Right ventricle myocardium superior (tissue), 1 donor: ENCODE results near the gene CISD1. TPM values are rescaled to one million over a fixed set of nuclear protein-coding genes. Genes with fewer than 3 reads are reported as not detected.

Experiments used
- ATAC-seq: fragments of 200-7000 bp; cut with Tn5 transposase; one replicate; pipeline ENCODE4 v1.9.1; 2020; ENCODE audit warnings: mild to moderate bottlenecking; ENCODE audit not compliant: poor library complexity
- DNase-seq: peaks from one replicate; pipeline ENCODE4 v3.0.0-alpha.2; 2020
- intact Hi-C: fragments of 100-400 bp; cut with DNase I; formaldehyde crosslinking; loops from one replicate; pipeline ENCODE4 v1.11.2; 2022
- total RNA-seq: library from RNA; stranded (reverse); fragmentation: NEBNext Ultra II Directional; extraction: Animal tissue kit (Norgen Biotek cat#: 25700); gene quantifications from one replicate; pipeline ENCODE4 v1.2.1, GENCODE V29; 2021
- donor health status: DM: no; HTN: yes; CAD: no; lungs with severe emphysema.

CISD1 gene
- total RNA-seq, 1 donor from 2014 or later: 182 TPM

GRCh38 chr10:58293989-58294388 is 25.0 kb downstream of the CISD1 start:
- DNase-seq: no peak
- ATAC-seq: no peak
- intact Hi-C loops: loop anchor here (5.0 kb wide), 1 partner anchor 117 kb away; no protein-coding TSS in a partner anchor

DNA sequence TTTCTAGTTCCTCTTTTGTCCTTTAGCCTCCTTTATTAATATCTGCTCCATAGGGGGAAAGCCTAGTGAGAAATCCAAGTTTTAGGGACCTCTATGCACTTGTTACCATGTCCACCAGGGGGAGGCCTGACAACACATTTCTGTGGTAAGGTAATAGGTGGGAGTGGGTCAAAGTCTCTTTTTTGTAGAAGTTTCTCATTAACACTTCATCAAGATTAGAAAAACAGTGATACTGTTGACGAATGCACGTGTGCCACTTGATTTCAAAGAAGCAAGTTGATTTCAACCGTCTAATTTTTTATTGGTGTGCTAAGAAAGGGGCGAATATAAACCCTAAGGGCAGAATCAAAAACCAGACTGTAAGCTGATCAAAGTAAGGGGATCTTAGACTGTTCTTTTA is 30.6 kb downstream of the CISD1 start:
- intact Hi-C loops: no loop called here
- peak; percentile 48 for DNase-seq

GRCh38 chr10:58300676-58301075 is 31.7 kb downstream of the CISD1 start:
- intact Hi-C loops: loop anchor here (10.0 kb wide), 1 partner anchor 84 kb away; the partner anchor contains the start of gene TFAM
- no peak for ATAC-seq
- no peak for DNase-seq

More for the DNA sequence above, 30.6 kb downstream of the CISD1 start:
- ATAC-seq: peak; percentile 83

GRCh38 chr10:58302254-58302653 is 33.3 kb downstream of the CISD1 start:
- no peak for ATAC-seq
- intact Hi-C loops: loop anchor here (10.0 kb wide), 1 partner anchor 83 kb away; the partner anchor contains the start of gene TFAM

GRCh38 chr10:58304099-58304633 is 35.2 kb downstream of the CISD1 start:
- DNase-seq: no peak
- no peak for ATAC-seq
- intact Hi-C loops: loop anchor here (10.0 kb wide), 1 partner anchor 81 kb away; the partner anchor contains the start of gene TFAM

More at GRCh38 chr10:58302254-58302653, 33.3 kb downstream of the CISD1 start:
- DNase-seq: no peak

DNA sequence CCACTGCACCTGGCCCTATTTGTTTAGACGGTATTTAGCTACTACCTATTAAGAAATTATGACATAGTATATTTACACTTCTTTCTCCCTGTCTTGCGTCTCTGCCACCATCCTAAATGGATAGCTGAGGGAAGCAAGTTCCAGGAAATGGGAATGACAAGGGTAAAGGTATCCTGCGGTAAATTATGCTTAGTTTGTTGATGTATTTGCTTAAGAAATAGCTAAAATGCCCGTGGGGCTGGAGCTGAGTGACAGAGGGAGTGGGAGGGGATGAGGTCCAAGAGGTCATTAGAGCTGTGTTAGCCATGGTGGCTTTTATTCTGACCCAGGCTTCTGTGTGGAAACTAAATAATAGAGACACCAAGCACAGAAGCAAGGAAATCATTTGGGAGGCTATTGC is 36.9 kb downstream of the CISD1 start:
- DNase-seq (no peak), ATAC-seq (no peak)
- intact Hi-C loops: loop anchor here (10.0 kb wide), 1 partner anchor 79 kb away; the partner anchor contains the start of gene TFAM

- ATAC-seq: no peak
Observed at GRCh38 chr10:58307676-58308075, 38.7 kb downstream of the CISD1 start.

DNA sequence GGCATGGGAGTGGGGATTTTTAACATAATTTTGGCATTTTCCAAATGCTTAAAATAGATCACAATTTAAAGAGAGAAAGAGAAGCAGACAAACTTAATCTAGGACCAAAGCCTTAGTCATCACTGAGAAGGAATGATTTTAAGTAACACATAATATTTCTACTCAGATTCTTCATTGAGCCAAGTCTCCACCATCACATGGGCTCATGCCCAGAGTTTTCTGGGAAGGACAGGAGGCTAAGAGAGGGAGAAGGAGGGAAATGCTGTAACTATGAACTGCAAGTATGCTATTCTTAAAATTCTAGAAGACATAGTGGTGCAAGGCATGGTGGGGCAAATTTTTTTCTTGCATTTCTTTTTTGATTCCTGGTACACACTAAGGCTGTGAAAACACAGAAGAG is 42.1 kb downstream of the CISD1 start:
- no peak for ATAC-seq
- intact Hi-C loops: no loop called here
- DNase-seq: no peak

More at GRCh38 chr10:58307676-58308075, 38.7 kb downstream of the CISD1 start:
- DNase-seq: no peak
- intact Hi-C loops: loop anchor here (10.0 kb wide), 1 partner anchor 77 kb away; the partner anchor contains the start of gene TFAM

DNA sequence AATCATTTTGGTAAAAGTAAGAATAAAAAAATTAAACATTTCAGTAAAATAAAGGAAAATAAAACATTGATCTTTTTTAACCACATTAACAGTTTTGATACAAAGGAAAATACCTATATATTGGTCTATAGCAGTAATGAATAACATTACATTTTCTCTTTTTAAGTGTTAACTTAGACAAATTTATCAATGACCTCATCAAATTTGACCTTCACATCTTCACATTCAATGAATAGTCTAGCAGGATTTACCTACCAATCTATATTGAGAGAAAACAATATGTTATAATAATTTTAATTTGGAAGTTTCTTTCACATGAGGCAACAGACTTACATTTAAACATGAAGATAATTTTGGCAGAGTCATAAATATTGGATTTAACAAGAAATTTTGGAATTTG is 47.9 kb downstream of the CISD1 start:
- intact Hi-C loops: no loop called here
- ATAC-seq (no peak), DNase-seq (no peak)

GRCh38 chr10:58318346-58318745 is 49.4 kb downstream of the CISD1 start:
- ATAC-seq (no peak), DNase-seq (no peak)
- intact Hi-C loops: no loop called here

GRCh38 chr10:58319599-58319998 is 50.6 kb downstream of the CISD1 start:
- ATAC-seq: no peak
- intact Hi-C loops: no loop called here
- no peak for DNase-seq

- DNase-seq (no peak), ATAC-seq (no peak)
- intact Hi-C loops: no loop called here
Observed at GRCh38 chr10:58320351-58321049, 51.5 kb downstream of the CISD1 start.

DNA sequence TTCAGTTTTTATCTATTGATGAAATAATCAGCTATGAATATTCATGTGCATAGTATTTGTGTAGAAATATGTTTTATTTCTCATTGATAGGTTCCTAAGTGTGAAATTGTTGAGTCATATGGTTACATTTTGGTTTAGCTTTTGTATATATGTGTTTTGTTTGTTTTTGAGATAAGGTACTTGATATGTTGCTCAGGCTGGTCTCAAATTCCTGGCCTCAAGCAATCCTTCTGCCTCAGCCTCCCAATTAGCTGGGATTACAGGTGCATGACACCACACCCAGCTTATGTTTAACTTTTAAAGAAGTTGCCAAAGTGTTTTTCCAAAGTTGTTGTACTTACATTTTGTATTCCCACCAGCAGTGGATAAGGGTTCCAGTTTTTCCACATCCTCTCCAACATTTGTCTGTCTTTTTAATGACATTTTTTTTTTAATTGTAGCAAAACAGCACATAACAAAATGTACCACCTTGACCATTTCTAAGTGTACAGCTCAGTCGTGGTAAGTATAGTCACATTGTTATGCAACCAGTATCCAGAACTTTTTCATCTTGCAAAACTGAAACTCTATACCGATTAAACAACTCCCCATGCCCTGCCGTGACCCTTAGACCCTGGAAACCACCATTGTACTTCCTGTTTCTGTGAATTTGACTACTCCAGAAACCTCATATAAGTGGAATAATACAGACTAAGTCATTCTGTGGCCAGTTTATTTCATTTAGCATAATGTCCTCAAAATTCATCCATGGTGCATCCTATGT is 53.3 kb downstream of the CISD1 start:
- ATAC-seq: peak; percentile 38
- intact Hi-C loops: no loop called here
- no peak for DNase-seq

DNA sequence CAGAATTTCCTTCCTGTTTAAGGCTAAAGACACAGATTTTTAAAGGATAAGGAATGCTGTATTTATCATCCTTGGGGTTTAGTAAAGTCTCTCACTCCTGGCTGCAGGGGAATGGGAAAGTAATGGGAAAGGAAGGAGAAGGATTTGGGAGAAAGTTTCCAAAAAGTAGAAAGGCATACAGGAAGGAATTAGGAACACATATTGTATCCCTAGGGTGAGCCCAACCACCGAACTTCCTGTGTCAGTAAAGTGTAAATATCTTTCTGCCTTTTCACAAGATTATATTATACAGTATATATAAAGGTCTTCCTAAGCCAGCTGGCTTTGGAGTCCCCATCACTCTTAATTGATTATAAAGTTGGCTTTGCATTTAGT is 53.9 kb downstream of the CISD1 start:
- no peak for DNase-seq
- intact Hi-C loops: no loop called here
- no peak for ATAC-seq

GRCh38 chr10:58326967-58327381 is 58.0 kb downstream of the CISD1 start:
- intact Hi-C loops: no loop called here
- DNase-seq (peak; percentile 71), ATAC-seq (peak; percentile 85)

- intact Hi-C loops: no loop called here
- no peak for ATAC-seq
Observed at GRCh38 chr10:58328233-58328632, 59.3 kb downstream of the CISD1 start.

GRCh38 chr10:58330431-58330830 is 61.5 kb downstream of the CISD1 start:
- no peak for DNase-seq
- intact Hi-C loops: no loop called here
- ATAC-seq: no peak

More at GRCh38 chr10:58328233-58328632, 59.3 kb downstream of the CISD1 start:
- DNase-seq: no peak

DNA sequence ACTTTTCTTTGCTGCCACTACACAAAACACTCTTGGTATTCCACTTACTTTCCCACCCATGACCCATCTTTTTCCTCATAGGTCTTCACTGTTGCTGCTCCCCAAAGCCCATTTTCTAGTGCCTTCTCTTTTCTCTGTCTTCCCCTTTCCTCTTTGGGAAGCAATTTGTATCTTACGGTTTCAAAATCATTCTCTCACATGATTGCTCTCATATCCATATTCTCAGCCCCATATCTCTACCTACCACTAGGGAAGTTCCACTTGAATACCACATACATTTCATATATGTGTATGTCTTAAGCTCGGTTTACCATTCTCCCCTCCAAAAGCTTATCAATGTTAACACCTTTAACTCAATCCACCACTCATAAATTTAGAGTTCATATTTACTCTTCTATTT is 62.7 kb downstream of the CISD1 start:
- no peak for ATAC-seq
- intact Hi-C loops: no loop called here
- DNase-seq: no peak

DNA sequence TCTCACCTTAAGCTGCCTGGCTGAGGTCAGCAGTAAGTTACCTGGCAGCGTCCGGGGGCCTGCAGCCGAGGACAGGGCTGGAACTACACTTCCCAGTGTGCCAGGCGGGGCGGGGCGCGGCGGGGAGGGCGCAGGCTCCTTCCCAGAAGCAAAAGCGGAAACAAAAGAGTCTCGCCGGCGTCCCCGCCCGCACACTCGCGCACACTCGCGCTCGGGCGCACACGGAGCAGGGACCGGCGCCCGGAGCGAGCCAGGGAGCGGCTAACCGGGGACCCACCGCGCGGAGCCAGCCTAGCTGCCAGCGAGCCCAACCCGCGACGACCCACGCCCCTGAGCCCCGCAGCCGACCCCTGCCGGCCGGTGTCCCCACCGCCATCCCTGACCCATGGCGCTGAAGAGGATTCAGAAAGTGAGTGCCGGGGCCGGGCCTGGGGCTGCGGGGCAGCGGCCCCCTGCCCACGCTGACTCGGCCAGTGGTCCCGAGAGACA is 65.9 kb downstream of the CISD1 start, which contains the start of gene UBE2D1:
Gene UBE2D1, plus strand, starts transcription at position 190 of the 489 bp plus-strand sequence. Its CDS starts 196 bp downstream, at position 386.
- DNase-seq (peak; percentile 96), ATAC-seq (peak; percentile 98)
- intact Hi-C loops: loop anchor here (5.0 kb wide), 1 partner anchor 52 kb away; the partner anchor contains the start of gene TFAM
